GM04504 (cell line): Measurements from ENCODE around the gene DSC1.

Experiments
- DNase-seq: peaks from one replicate; pipeline ENCODE4 v3.0.0-alpha.2; 2012; ENCODE audit warnings: low read depth

DSC1 gene

DNA sequence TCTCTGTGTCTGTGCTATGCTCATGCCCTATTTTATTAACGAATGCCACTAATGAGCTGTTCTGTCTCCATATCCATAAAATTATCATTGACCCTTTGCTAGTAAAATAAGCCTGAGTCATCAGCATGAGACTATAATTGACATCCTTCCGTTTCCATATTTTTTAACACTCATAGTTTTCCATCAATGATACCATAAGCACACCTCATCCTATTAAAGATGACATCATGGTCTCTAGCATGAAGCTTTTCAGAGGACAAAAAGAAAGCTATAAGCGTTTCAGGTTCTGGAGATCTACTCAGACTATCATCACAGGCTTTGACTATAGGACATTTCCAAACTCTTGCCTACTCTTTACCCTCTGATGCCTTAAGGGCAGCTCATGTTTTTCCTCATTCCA lies 59.2 kb downstream of the DSC1 start:
- DNase-seq, result no peak

DNA sequence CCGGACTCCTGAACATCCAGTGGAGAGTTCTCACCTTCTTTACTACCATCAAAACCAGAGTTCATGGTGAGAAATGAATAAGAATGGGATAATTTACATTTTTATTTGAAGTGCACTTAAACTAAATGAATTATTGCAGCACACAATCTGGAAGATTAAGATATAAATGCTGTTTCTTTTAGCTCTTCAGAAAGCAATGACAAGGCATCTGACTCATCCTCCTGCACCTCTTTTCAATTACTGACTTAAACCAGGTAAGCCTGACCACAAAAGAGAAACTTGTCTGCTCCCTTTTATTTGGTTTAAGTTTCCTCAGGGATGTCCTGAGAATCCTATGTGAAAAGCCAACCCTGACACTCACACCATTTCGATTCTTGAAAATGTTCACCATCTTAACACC lies 59.7 kb downstream of the DSC1 start:
- no peak for DNase-seq

DNA sequence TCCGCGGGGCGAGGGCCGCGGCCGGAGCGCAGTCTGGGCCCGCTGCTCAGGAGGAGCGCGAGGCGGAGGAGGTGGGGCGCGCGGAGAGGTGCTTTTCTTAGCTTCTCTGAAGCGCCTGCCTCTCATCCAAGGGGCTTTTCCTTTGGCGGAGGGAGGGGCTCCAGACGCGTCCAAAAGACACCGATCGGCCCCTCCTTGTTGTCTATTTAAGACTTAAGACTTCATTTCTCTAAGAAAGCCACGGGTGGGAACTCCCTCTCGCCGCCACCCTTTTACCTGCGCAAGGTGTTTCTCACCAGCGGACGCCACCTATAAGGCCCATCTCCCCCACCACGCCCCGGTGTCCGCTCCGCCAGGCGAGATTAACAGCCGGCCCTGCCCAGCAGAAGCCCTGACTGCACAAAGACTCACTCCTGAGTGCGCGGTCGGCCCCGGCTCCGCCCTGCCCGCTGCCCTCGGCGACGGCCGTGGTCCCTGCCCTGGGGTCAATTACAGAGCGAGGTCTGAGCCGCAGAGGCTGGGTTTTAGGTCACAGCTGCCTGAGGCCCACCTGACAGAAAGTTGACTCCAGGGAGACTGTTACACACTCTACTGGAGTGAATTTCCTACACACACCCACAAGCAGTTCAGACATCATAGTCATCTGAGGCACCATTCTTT lies 60.5 kb downstream of the DSC1 start, which contains the start of gene DSC2:
TSS of gene DSC2 (minus strand) at position 397 of the 660 bp plus-strand sequence. CDS start 450 bp downstream, outside the sequence.
- DNase-seq, result no peak

DNA sequence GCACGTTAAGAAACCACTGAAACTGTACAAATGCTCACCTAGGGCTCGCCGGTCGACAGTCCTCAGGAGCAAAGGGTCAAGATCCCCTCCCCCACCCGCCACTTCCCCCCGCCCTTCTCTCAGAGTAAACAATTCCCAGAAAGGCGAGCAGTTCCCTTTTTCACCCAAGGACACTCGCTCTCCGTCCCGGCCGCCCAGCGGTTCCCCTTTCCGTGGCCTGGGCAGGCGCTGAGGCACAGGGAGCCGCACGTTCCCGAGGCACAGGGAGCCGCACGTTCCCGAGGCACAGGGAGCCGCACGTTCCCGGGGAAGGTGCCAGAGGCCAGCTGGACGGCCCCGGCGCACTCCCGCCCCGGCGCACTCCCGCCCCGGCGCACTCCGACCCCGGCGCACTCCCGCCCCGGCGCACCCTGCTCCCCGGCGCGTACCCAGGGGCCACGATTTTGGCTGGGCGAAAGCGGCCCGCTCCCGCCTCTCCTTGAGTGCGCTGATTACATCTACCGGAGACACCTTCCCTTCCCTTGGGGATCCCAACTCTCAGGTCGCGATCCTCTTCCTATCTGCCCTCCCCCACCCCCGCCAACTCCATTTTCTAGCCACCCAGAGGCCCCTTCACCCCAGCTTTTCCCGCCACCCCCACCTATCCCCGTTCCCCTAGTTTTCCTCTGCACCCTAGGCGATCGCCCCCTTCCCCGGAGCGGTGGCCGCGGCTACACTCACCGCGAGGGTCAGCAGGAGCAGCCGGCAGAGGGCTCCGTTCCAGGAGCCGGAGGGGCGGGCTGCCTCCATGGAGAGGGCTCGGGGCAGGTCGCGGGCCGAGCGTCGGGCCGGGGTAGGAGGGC lies 61.3 kb downstream of the DSC1 start:
- DNase-seq, result no peak

DNA sequence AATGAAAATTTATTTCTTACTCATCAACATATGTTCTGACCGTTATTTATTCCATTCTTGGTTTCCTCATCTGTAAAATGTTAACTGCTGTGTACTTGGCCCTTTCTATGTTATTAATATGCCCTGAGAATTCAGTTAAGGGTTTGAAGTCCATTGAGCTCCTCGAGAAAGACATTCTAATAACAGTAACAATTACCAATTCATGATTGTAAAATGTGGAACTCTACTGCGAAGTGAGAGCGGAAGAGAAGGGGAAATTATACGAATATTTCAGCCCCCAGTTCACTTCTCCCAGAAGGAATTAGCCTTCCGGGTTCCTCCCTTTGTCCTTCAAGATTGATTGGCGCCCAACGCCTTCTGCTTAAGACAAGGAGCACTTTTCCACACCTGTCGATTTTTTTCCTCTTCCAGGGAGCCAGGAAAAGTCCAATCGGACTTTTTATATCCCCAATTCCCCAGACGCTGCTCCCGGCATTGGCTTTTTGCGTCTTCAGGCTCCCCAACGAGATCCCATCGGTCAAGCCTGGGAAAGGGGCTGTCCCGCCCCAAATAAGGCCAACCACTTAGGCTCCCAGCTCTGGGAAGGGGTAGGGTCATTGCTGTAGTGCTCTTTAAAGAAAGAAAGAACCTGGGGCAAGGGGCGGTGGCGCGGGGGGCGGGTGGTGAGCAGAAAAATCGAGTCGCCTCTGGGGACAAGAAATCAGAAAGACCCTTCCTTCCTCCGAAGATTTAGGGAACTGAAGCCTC lies 62.0 kb downstream of the DSC1 start:
- no peak for DNase-seq

DNA sequence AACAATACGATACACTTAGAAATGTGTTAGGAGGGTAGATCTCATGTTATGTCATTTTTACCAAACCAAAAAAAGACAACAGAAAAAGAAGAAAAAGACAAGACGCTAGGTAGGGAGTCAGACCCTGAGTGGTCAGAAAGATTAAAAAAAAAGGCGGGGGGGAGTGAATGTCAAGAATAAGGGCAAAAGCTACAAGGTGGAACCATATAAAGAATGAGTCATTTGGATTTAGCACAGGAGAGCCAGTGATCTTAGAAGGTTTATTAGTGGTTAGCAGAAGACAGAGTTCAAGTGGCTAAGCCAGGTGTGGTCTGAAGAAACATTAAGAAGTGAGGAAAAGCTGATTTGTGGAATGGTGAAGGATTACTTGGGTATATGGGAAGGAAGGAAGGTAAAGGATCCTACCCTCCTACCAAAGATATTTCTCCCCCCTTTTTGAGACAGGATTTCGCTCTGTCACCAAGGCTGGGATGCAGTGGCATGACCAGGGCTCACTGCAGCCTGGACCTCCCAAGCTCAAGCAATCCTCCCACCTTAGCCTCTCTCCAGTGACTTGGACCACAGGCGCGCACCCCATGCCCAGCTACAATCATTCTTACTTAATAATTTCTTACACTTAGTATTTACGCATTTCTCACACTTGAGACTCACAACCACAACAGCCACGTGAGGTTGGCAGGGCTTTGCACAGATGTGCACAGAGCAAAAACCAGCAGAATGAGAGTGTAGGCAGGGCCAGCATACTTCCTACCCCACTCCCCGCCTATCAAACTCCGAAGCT lies 63.0 kb downstream of the DSC1 start:
- no peak for DNase-seq

DNA sequence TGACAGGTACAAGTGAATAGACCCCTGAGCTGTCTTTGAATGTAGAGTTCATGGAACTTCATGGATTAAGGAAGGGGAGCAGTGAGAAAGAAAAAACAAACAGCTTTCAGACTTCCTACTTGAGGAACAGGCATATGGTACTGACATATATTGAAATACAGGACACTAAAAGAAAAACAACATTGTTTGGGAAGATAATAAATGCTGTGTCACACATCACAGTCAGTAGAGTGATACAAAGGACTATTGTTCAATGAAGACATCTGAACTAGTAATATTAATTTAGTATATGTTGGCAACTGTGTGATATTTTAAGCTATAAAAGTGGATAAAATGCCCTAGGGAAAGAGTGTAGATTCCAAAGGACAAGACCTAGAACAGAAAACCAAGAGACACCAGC lies 63.8 kb downstream of the DSC1 start:
- DNase-seq, result no peak

DNA sequence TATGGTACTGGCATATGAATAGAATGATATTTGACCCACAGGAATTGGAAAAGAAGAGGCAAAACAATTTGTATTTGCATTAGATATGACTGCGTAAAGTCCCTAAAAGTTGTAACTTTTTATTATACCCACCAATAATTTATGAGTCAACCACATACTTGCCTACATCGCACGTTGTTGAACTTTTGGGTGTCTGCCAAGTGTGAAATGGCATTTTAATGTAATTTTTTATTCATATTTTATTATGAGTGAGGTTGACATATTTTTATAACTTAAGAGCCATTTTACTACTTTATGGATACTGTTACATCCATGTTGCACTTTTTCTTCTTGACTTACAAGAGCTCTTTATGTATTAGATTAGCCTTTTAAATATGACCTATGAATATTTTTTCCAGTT lies 65.0 kb downstream of the DSC1 start:
- DNase-seq, result no peak

DNA sequence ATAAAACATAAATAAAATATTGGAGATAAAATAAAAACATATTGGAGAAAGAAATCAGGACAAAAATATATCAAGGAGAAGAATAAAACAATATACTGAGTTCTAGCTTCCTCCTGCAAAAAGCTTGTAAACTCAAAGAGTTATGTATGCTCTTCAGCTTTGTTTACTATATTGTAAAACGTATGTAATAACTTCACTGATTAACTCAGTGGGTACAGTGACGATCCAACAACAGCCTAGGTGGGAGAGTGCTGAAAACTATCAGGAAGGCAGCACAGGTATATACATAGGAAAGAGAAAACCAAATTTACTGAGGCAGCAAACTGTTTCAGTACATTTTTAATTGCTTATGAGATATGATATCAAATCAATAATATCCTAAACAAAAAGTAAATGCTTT lies 68.8 kb downstream of the DSC1 start:
- DNase-seq, result no peak

DNA sequence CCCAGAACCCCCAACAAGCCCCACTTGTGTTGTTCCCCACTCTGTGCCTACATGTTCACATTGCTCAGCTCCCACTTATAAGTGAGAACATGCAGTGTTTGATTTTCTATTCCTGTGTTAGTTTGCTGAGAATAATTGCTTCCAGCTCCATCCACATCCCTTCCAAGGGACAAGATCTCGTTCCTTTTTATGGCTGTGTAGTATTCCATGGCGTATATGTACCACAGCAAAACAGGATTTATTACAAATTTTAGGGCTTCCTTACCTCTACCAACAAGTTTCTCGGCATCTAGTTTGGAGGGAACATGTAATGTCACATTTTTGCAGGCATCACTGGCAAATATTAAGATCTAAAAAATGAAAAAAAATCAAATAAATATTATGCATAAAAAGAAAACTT lies 69.4 kb downstream of the DSC1 start:
- no peak for DNase-seq

DNA sequence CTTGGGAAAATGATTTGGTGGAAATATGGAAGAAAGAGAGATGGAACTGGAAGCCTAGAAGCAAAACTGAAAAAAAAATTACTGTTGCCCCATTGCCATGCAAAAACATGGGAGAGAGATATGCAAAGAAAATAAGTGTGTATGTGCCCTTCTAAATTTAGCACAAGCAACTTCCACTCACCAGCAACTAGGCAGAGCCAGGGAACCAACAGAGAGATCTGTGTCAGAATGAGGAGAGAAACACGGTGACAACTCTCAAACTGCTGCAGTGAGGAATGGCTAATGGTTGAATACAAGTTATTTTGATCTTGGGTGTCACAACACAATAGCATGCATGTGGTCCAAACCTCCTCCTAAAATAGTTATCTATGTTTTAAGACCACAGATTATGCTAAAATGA lies 71.3 kb downstream of the DSC1 start:
- no peak for DNase-seq

DNA sequence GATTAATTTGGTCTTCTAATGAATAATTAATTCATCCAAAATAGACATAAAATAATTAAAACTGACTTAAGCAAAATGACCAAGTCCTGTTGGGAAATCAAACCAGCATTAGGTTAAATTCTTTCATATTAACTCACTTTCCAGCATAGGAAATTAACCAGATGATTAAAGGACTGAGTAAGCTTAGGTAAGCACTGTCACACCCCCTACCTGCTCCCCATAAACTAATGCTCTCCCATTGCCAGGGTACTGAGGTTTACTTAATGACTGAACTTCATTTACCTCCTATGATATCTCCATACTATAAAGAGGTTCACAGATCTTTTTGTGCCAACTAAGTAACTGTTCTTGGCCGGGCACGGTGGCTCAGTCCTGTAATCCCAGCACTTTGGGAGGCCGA lies 74.1 kb downstream of the DSC1 start:
- DNase-seq, result no peak

DNA sequence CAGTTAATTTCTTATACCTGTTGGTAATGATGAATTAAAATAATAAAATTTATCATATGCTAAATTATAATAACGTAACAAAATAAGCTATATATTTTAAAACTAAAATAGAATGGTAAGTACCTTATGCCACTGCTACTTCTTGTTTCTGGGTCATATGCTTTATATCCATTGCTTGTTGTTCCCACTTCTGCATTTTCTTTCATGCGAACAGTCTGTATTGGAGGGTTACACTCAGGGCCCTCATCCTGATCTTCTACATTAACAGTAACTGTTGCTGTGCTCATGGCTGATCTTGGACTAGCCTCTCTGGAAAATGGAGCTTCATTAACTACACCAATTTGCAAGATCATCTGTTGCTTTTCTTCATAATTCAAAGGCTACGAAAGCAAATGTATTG lies 82.7 kb downstream of the DSC1 start:
- DNase-seq, result no peak
